Measurements from ENCODE around the gene NUDT3.

NUDT3 gene

DNA sequence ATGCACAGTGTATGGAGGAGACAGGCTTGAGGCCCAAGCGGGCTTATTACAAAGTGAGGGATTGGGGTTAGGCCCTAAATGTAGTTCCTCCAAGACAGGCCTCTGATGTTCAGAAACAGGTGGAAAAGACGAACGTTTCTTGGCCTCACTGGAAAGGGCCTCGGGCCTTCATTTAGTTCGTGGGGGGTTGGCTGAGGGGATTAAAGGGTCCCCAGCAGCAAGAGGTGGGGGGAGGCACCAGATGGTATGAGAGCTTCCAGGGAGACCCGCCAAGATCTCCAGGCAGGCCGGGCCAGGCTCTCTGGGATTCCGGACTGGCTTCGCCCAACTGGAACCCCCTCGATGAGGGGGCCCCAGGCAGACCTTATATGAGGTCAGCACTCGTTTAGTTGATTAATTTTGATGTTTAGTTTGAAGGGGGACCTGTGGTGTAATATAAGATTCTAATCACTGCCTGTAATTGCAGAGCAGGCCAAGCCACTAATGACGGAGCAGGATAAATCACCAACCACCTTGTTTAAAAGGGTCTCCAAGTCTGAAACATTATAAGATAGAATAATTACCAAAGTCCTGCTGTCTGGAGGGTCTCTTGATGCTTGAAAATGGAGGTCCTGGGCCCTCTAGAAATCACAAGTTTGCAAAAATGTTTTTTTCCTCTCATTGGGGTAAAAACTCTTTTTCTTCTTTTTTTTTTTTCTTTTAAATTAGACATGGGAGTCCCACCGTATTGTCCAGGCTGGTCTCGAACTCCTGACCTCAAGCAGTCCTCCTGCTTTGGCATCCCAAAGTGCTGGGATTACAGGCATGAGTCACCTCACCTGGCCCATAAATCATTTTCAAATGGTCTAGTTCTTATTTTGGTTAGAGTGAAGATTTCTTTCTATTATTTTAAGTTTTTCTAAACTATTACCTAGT lies 153.6 kb downstream of the NUDT3 start:
- DNase-seq (ENCODE audit: low spot score), result no peak

DNA sequence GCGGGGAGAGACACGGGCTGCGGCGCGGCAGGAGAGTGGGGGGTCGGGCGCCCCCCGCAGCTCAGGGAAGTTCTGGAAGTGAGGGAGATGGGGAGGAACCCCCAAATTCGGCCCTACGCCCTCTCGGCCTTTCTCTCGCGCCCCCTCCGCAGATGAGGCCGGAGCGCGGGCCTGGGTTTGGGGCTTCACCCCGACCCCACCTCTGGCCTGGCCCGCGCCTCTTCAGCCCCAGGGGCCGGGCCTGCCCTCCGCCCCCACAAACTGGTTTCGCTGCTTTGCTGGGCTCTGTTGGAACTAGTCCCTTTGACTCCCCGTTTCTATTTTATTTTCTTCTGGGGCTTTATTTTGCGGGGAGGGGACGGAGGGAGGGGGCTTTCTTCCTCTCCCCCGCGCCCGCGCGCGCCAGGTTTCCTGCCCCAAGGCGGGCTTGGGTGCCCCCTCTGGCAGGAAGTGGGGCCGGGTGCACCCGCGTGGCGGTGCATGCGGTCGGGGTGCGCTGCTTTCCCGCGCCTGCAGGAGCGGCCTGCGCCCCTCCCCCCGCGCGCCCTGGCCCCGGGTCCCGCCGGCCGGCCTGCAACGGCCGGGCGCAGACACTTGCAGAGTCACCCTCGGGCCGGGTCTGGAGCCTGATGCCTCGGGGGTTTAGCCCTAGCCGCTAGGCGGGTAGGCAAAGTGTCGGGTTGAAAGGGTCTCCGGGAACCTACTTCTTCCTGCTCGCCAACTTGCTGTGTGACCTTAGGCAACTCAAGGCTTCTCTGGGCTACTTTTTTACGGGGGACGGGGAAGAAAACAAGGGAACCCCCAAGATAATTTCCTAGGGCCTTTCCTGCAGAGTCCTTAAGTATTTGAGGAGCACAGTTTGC lies 154.5 kb downstream of the NUDT3 start:
- DNase-seq (ENCODE audit: low spot score), result no peak

DNA sequence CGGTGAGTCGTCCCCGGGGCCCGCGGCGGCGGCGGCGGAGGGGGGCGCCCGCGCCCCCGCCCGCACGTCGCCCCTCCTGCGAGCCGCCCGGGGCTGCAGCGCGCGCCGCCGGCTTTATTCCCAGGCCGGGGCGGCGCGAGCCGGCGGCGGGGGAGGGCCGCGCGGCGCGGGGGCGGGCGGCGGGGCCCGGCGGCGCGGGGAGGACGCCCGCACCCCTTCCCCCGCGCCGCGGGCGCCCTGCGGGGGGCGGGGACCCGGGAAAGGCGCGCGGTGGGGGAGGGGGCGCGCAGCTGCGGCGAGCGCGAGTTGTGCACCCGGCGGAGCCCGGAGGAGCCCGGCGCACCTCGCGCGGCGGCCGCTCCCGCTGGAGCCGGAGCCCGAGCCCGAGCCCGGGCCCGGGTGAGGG lies 155.2 kb downstream of the NUDT3 start:
- no peak for DNase-seq (ENCODE audit: low spot score)

DNA sequence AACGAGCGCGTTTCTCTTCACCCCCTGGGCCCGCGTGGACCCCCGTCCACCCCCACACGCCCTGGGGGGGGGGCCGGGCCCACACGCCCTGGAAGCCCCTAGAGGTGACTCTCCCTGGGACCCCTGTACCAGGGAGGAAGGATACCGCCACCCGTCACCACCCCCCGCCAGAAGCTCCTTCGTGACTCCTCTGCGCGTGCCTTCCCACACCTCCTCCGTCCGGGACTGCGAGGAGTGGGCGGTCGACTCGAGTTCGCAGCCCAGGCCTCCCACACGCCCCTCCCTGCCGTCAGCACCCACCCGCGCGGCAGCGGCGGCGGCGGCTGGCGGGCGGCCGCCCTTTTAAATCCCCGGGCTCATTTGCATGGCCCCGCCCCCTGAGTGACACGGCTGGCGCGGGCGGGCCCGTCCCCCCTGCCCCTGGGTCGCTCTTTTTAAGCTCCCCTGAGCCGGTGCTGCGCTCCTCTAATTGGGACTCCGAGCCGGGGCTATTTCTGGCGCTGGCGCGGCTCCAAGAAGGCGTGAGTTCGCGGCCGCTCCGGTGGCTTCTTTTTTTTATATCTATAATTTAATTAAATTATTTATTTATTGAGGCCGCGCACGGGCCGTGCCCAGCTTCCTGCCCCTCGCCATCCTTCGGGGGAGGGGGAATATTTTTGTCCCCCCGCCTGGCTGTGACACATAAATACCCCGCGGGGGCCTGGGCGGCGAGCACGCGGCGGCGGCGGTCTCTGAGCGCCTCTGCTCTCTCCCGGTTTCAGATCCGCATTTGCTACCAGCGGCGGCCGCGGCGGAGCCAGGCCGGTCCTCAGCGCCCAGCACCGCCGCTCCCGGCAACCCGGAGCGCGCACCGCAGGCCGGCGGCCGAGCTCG lies 155.8 kb downstream of the NUDT3 start, which contains the start of gene HMGA1:
HMGA1 (plus strand) TSS at position 431 of the 873 bp plus-strand sequence. CDS start 3,908 bp downstream, outside the sequence.
- DNase-seq (ENCODE audit: low spot score), result peak; percentile 81

DNA sequence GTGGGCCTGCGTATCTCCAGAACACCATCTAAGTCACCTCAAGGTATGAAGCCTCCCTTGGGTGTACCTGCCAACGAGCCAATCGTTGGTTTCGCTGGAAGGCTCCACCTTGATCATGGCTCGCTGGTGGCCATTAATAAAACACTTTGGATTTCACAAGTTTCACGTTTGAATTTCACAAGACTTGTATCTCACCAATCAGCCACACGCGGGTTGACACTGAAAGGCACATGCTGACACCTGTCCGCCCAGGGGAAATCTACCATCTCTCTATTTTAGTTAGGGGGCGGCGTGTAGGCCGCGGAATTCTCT lies 156.4 kb downstream of the NUDT3 start:
- no peak for DNase-seq (ENCODE audit: low spot score)

DNA sequence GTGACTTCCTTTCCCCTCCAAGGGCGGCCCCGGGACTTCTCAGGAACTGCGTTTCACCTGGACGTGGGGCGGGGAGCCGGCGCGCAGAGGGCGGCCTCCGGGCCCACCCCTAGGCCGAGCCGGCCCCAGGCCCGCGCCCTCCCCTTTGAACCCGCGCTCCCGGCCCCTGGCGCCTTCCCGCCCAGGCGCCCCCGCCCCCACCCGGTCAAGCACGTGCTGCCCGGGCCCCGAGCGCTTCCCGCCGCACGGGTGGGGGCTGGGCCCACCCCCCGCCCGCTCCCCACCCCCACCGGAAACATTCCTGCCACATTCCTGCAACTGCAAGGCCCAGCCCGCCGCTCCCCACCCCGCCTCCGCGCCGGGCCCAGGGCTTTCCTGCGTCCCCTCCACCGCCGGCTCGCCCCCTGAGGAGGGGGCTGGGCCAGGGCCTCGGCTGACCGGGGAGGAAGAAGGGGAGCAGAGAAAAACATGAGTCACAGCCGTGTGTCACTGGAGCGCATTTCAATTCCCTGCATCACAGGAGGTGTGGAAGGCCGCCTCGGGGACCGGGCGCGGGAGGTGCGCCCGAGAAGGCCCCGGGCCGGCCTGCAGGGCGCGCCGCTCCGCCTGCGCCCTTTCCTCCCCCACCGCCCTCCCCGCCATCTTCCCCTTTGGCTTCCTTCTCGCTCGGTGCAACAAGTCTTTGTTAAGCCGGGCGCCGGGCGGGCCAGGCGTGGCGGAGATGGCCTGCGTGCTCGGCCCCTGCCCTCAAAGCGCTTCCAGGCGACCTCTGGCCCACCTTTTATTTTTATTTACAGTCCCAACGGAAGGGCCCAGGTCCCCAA lies 156.9 kb downstream of the NUDT3 start:
- DNase-seq (ENCODE audit: low spot score), result no peak

DNA sequence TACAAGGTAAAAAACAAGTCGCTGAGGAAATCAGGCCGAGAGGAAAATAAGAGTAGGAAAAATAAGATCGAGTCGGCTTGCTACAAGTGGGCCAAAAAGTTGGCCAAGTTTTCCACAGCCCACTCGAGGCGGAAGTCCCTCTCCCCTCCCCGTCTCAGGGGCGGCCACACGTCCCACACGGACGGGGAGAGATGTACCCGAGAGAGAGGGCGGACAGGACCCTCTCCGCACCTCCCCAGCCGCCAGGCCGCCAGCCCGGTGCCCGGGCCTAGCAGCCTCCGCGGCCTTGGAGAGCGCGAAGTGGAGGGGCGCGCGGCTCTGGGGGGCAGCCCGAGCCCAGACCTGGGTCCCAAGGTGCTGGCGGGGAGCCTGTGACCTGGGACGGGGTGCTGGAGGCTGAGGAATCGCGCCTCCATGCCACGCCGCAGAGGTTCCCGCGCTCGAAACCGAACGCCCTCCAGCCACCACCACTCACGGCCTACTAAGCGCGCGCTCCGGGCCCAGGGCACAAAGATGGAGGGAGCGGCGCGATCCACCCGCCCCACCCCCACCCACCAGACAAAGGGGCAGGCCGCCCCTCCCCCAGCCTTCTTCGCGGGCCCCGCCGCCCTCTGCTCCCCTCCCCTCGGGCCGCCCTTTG lies 157.7 kb downstream of the NUDT3 start:
- DNase-seq (ENCODE audit: low spot score), result no peak

DNA sequence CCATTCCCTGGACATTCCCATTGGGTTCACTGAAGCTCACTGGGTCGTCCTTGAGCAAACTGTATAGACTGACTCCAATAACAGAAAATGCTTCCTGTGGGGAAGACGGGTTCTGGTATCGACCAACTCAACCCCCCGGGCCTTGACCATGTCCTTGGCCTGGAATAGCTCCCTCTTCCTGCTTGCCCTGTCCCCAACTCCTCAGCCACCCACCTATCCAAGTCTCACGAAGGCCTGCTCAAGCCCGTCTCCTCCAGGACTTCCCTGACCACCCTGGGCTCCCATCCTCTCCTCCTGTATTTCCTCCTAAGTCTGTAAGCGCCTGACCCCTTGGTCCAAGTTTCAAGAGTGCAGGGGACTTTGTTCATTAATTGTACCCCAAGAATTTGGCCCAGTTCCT lies 158.6 kb downstream of the NUDT3 start:
- no peak for DNase-seq (ENCODE audit: low spot score)

DNA sequence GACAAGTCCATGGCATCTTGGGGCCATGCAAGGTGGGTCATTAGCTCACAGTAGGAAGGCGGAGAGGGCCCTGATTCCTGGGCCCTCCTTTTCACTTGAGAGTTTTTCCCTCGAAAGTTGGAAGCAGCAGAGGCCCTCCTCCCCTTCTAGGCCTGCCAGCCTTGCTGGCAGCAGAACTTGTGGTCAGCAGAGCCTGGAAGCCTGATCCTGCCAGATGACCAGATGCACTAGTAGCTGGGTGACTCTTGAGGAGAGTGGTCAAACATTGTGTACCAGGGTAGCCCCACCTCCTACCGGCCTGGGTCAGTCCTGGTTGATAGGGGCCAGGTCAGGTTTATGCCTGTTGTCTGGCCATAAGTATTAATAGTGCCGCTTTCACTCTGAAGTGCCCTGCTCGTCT lies 159.6 kb downstream of the NUDT3 start:
- DNase-seq (ENCODE audit: low spot score), result no peak

DNA sequence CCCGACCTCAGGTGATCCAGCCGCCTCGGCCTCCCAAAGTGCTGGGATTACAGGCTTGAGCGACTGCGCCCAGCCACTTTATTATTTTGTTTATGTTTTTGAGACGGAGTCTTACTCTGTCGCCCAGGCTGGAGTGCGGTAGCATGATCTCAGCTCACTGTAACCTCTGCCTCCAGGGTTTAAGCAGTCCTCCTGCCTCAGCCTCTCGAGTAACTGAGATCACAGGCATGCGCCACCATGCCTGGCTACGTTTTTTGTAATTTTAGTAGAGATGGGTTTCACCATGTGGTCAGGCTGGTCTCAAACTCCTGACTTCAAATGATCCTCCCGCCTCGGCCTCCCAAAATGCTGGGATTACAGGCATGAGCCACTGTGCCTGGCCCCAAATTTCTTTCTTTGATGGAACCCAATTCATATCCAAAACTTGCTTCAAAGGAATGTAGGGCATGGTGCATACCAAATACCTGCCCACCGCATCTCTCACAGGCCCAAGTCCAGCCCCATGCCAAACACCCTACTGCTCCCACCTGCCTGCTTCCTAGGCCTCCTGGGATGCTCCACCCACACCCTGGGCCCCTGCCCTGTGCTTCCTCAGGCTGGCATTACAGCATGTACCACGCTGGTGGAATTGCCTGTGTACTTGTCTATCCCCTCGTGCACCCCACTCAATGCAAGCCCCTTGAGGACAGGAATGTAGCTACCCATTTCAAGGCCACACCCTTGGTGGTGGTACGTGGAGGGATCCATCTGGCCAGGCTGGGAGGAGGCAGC lies 160.7 kb downstream of the NUDT3 start:
- DNase-seq (ENCODE audit: low spot score), result no peak

DNA sequence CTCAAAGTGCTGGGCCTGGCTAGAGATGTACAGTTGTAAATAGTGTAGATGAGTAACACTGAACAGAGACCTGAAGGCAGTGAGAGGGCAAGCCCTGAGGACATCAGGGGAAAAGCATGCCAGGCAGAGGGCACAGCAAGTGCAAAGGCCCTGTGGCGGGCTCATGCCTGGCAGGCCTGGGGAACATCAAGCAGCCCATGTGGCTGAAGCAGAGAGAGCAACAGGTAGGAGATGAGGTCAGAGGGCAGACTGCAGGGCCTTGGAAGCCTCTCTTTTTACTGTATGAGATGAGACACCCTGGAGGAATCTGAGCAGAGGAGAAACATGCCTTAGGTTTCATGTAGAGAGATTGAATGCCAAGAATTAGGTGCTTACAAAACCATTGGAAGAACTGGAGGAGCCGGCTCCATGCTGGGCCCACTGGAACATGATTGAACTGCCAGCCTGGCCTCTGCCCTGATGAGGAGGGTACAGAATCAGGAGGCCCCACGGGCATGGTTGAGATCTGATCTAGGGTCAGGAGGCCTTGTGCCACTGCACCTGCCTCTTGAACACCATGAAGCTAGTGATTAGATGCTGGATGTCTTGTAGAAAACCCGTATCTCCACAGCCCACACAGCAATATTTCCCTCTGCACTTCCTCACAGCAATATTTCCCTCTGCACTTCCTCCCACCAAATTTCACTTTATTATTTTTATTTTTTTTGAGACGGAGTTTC lies 161.7 kb downstream of the NUDT3 start:
- no peak for DNase-seq (ENCODE audit: low spot score)

DNA sequence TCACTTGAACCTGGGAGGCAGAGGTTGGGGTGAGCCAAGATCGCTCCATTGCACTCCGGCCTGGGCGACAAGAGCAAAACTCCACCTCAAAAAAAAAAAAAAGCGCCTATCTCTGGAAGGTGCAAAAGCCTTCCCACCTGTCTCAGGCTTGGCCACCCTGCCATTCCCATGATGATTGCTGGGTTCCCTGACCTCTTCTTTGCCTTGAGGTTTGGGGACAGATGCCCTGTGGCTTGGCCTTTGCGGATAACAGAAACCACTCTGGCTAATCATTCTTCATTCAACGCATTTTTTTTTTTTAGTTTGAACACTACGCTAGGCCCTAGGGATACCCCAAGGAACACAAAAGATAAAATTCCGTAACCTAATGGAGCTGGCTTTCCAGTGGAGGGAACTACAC lies 162.6 kb downstream of the NUDT3 start:
- no peak for DNase-seq (ENCODE audit: low spot score)
